Measurements from ENCODE around the gene RHPN2. TPM values are rescaled to one million over a fixed set of nuclear protein-coding genes. Genes with fewer than 3 reads are reported as not detected.
A peak's percentile ranks its signal among the peaks of the same experiment; 100 is the strongest.

Gene RHPN2
- total RNA-seq, 1 experiment from 2014 or later, result 29.2 TPM

- no peak overlapping the region for H2AK5ac ChIP-seq (ENCODE audit: insufficient read length, low read length)
- H2BK5ac ChIP-seq (ENCODE audit: insufficient read length, low read length), result no peak overlapping the region
- no peak for TF ChIP-seq CTCF (conservative IDR thresholded peaks at IDR 0.05)
- H3K27me3 ChIP-seq (ENCODE audit: insufficient read depth, low read length), result no peaks in the 10 kb centered on the region
- peaks cover 4% of the 10 kb centered on the region for H3K79me1 ChIP-seq (ENCODE audit: insufficient read depth, low read depth, low read length, poor library complexity, severe bottlenecking)
- no peak overlapping the region for H4K5ac ChIP-seq (ENCODE audit: insufficient read length, low read depth, low read length)
- peaks cover 6% of the 10 kb centered on the region for H3K27me3 Mint-ChIP-seq (ENCODE audit: low read depth)
- no peak overlapping the region for H3K23ac ChIP-seq (ENCODE audit: insufficient read length, low read depth, low read length)
- no peak overlapping the region for H2BK120ac ChIP-seq (ENCODE audit: low read depth, low read length, poor library complexity, severe bottlenecking)
- H4K8ac ChIP-seq (replicated peaks; ENCODE audit: insufficient read length, low read depth, low read length), result no peak overlapping the region
- H3K4me3 Mint-ChIP-seq, result peak overlapping the region; percentile 36 to 70; a peak in 3 of 5 replicates
- H3K23me2 ChIP-seq (ENCODE audit: insufficient read length, low read depth, low read length, poor library complexity, severe bottlenecking), result peaks cover 18% of the 10 kb centered on the region
- no peaks in the 10 kb centered on the region for H3K36me3 Mint-ChIP-seq (ENCODE audit: insufficient read depth in 1 of 3, low read depth in 3 of 3)
- H4K20me1 ChIP-seq (ENCODE audit: control insufficient read depth, insufficient read depth, insufficient read length), result no peaks in the 10 kb centered on the region
- H3K9ac ChIP-seq (ENCODE audit: extremely low read depth, insufficient read length, low read length), result no peak overlapping the region
- H2AFZ ChIP-seq (ENCODE audit: low read length), result no peak overlapping the region
- H3K27ac Mint-ChIP-seq, result no peak overlapping the region
- no peak overlapping the region for H3K4ac ChIP-seq (ENCODE audit: low read depth, low read length)
- no peak overlapping the region for H3K27ac ChIP-seq (ENCODE audit: insufficient read length, low read depth, low read length)
- H4K91ac ChIP-seq (ENCODE audit: insufficient read length, low read depth, low read length), result no peak overlapping the region
- peaks cover 12 to 13% of the 10 kb centered on the region in 2 experiments for H3K4me1 Mint-ChIP-seq
- H3K79me2 ChIP-seq (ENCODE audit: insufficient read depth, low read length), result peaks cover 7% of the 10 kb centered on the region
- no CpG with 5 or more reads among the region's 18 CpGs for WGBS (ENCODE audit: extremely low coverage, insufficient read length, low lambda C conversion rate)
- no peak for DNase-seq
- no peaks in the 10 kb centered on the region for H3K9me3 ChIP-seq (ENCODE audit: control insufficient read depth, low read depth, low read length)
- no peak overlapping the region for H2BK12ac ChIP-seq (ENCODE audit: insufficient read length, low read depth, low read length)
- H2BK15ac ChIP-seq (ENCODE audit: low read depth, low read length), result no peak overlapping the region
- no peak overlapping the region for H3K4me2 ChIP-seq (ENCODE audit: insufficient read depth, insufficient read length, low read length)
- H3T11ph ChIP-seq (ENCODE audit: low read length), result no peak overlapping the region
- no peaks in the 10 kb centered on the region; the same call in 1 of the 2 replicates for H3K4me1 ChIP-seq (ENCODE audit: insufficient read depth, low read length)
- no peak overlapping the region for H2BK20ac ChIP-seq (ENCODE audit: low read depth, low read length, poor library complexity, severe bottlenecking)
- no peak overlapping the region for H3K14ac ChIP-seq (ENCODE audit: insufficient read depth, low read length)
- H3K56ac ChIP-seq (ENCODE audit: insufficient read length, low read depth, low read length), result no peak overlapping the region
- no peak overlapping the region for H3K18ac ChIP-seq (ENCODE audit: insufficient read length, low read depth, low read length)
- no peaks in the 10 kb centered on the region for H3K9me3 Mint-ChIP-seq
Measured at GRCh38 chr19:33066543-33066942, 1.9 kb upstream of the RHPN2 start.

All from H9 (cell line).